ENCODE data around the gene PITPNC1.
"Not testable (repeated sequence)": the region's sequence is repeated elsewhere in the genome, so short reads cannot be mapped to it uniquely, and the experiment has no call there.

Gene PITPNC1

DNA sequence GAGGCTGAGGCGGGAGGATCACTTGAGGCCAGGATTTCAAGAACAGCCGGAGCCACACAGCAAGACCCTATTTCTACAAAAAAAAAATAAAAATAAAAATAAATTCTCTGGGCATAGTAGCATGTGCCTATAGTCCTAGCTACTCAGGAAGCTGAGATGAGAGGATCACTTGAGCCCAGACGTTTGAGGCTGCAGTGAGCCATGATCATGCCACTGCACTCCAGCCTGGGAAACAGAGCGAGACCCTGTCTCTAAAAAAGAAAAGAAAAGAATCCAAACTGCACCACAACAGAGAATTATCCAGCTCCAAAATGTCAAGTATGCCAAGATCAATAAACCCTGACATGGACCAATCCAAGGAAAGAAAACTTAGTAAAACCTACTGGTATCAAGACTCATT lies 261.8 kb downstream of the PITPNC1 start:
- H3K4me3 ChIP-seq (replicated peaks; ENCODE audit: low read depth, low read length): no peak overlapping the region
- DNase-seq (ENCODE audit: extremely low read depth, low read depth): no peak
- TF ChIP-seq, protein P1, sequence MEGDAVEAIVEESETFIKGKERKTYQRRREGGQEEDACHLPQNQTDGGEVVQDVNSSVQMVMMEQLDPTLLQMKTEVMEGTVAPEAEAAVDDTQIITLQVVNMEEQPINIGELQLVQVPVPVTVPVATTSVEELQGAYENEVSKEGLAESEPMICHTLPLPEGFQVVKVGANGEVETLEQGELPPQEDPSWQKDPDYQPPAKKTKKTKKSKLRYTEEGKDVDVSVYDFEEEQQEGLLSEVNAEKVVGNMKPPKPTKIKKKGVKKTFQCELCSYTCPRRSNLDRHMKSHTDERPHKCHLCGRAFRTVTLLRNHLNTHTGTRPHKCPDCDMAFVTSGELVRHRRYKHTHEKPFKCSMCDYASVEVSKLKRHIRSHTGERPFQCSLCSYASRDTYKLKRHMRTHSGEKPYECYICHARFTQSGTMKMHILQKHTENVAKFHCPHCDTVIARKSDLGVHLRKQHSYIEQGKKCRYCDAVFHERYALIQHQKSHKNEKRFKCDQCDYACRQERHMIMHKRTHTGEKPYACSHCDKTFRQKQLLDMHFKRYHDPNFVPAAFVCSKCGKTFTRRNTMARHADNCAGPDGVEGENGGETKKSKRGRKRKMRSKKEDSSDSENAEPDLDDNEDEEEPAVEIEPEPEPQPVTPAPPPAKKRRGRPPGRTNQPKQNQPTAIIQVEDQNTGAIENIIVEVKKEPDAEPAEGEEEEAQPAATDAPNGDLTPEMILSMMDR (IDR thresholded peaks at IDR 0.05; ENCODE audit: low read depth, low read length, missing control alignments): no peak

GRCh38 chr17:67639555-67639954 lies 262.5 kb downstream of the PITPNC1 start:
- no peak overlapping the region for H3K4me3 ChIP-seq (replicated peaks; ENCODE audit: low read depth, low read length)
- no peak for DNase-seq (ENCODE audit: extremely low read depth, low read depth)
- TF ChIP-seq, protein P1 (IDR thresholded peaks at IDR 0.05; ENCODE audit: low read depth, low read length, missing control alignments): no peak

- no peak overlapping the region for H3K4me3 ChIP-seq (replicated peaks; ENCODE audit: low read depth, low read length)
- TF ChIP-seq, protein P1 (IDR thresholded peaks at IDR 0.05; ENCODE audit: low read depth, low read length, missing control alignments): no peak
- DNase-seq (ENCODE audit: extremely low read depth, low read depth): no peak
These were observed 262.9 kb downstream of the PITPNC1 start for GRCh38 chr17:67639979-67640378.

DNA sequence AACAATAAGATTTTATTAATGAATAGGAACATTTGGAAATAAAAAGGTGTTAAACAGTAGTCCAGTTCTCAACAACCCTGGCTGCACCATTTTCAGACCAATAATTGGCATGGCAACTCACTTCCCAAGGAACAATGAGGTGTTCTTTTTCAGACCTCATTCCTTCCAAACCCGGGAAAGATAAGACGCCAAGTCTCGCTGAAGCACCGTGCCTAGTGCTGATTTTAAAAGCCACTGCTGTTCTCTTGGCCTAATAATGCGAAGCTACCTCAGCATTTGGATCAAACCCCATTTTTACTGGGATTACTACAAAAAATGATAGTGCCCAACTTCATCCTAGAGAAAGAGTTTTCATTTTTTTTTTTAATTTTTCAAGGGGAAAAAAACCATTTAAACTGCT lies 265.4 kb downstream of the PITPNC1 start:
- no peak overlapping the region for H3K4me3 ChIP-seq (replicated peaks; ENCODE audit: low read depth, low read length)
- TF ChIP-seq, protein P1 (IDR thresholded peaks at IDR 0.05; ENCODE audit: low read depth, low read length, missing control alignments): no peak
- DNase-seq (ENCODE audit: extremely low read depth, low read depth): no peak

GRCh38 chr17:67644061-67644460 lies 267.0 kb downstream of the PITPNC1 start:
- TF ChIP-seq, protein P1 (IDR thresholded peaks at IDR 0.05; ENCODE audit: low read depth, low read length, missing control alignments): no peak
- DNase-seq (ENCODE audit: extremely low read depth, low read depth): no peak
- H3K4me3 ChIP-seq (replicated peaks; ENCODE audit: low read depth, low read length): no peak overlapping the region

GRCh38 chr17:67645195-67645594 lies 268.1 kb downstream of the PITPNC1 start:
- DNase-seq (ENCODE audit: extremely low read depth, low read depth); H3K4me3 ChIP-seq (replicated peaks; ENCODE audit: low read depth, low read length): not testable (repeated sequence)

DNA sequence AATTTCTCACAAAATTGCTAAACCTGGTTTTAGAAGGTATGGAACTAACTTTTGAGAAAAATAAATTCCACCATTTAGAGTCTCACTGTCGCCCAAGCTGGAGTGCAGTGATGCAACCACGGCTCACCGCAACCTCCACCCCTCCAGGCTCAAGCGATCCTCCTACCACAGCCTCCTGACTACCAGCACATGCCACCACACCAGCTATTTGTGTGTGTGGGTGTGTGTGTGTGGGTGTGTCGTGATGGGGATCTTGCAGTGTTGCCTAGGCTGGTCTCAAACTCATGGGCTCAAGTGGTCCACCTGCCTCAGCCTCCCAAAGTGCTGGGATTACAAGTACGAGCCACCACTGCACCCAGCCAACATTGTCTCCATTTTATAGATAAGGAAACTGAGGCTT lies 269.4 kb downstream of the PITPNC1 start:
- no peak for DNase-seq (ENCODE audit: extremely low read depth, low read depth)
- H3K4me3 ChIP-seq (replicated peaks; ENCODE audit: low read depth, low read length): no peak overlapping the region
- TF ChIP-seq, protein P1 (IDR thresholded peaks at IDR 0.05; ENCODE audit: low read depth, low read length, missing control alignments): no peak
